ENCODE measurements around the gene PDSS1. TPM values are rescaled to one million over a fixed set of nuclear protein-coding genes. Genes with fewer than 3 reads are reported as not detected.

PDSS1 gene
- total and polyA plus RNA-seq, 9 of the 15 experiments (the other 6 are each of a cell fraction or from before 2014, with no cell fraction given), result 11.0 to 59.5 (median 45.3) TPM

GRCh38 chr10:26675873-26676257 lies 21.6 kb upstream of the PDSS1 start:
- Histone ChIP-seq H3K9ac (ENCODE audit: insufficient read depth in 1 of 2, low read depth in 2 of 2, low read length in 2 of 2) (peak overlapping the region in 1 of 2 experiments; percentile 27; a peak in 1 of 4 replicates), H3K4me3 (peak overlapping the region; percentile 58; the same call in 1 of the 2 replicates), H2AFZ (ENCODE audit: low read depth, low read length) (peak overlapping the region; percentile 98), H3K36me3 (ENCODE audit: control insufficient read depth, insufficient read depth, low read length) (peaks cover 3% of the 10 kb centered on the region; the same call in 1 of the 3 replicates), H3K79me2 (ENCODE audit: control insufficient read depth, insufficient read depth, low read length) (peaks cover 45% of the 10 kb centered on the region), H3K27ac (ENCODE audit: extremely low read depth, low read depth, low read length) (no peak overlapping the region; the same call in 2 of the 3 replicates), H3K27me3 (ENCODE audit: control insufficient read depth in 2 of 2, insufficient read depth in 2 of 2, low read length in 2 of 2) (no peaks in the 10 kb centered on the region), H3K4me2 (ENCODE audit: insufficient read depth, low read length) (peak overlapping the region; percentile 78; the same call in 1 of the 2 replicates), H3K4me1 (replicated peaks in 1 of 2; ENCODE audit: control insufficient read depth in 2 of 2, insufficient read depth in 2 of 2, low read length in 2 of 2) (no peaks in the 10 kb centered on the region; a peak in 2 of 5 replicates), H4K20me1 (replicated peaks; ENCODE audit: control insufficient read depth, insufficient read depth, low read length) (no peaks in the 10 kb centered on the region), H3K9me3 (replicated peaks; ENCODE audit: control insufficient read depth, insufficient read depth, low read depth, low read length) (no peaks in the 10 kb centered on the region), H3K9me1 (ENCODE audit: control insufficient read depth, insufficient read depth, low read length) (no peaks in the 10 kb centered on the region)
- FAIRE-seq (no peak), ATAC-seq (no peak), DNase-seq (ENCODE audit: extremely low read depth in 1 of 4, low spot score in 3 of 4) (no peak)
- intact Hi-C loops (cut with micrococcal nuclease), result no loop called here
- ChIA-PET POLR2A (interaction anchor here (1.0 to 1.5 kb wide), 4 partner anchors 9 to 185 kb away, joined by 3 to 4 read pairs (median 4); partner anchors contain the start of genes ABI1 and PDSS1), CTCF (ENCODE audit: low intra/inter-chr PET ratio) (no interaction called here)
- in situ Hi-C loops (cut with MboI), result no loop called here
- WGBS (ENCODE audit: insufficient coverage, low coverage, missing lambda C conversion rate), result 57% methylated on average over 1 of the region's 1 CpG
- TF ChIP-seq ETV1 (tag; conservative IDR thresholded peaks at IDR 0.05; ENCODE audit: low read depth) (no peak), ZNF512 (tag; IDR thresholded peaks at IDR 0.05) (peak; percentile 96), TAF9B (IDR thresholded peaks at IDR 0.05; ENCODE audit: partially characterized antibody) (peak; percentile 11)
- BruUV-seq (replicated peaks), result no TSS peak

GRCh38 chr10:26679588-26679987 lies 17.9 kb upstream of the PDSS1 start:
- in situ Hi-C loops (cut with MboI) (no loop called here), intact Hi-C loops (cut with micrococcal nuclease) (no loop called here)
- BruUV-seq (replicated peaks), result no TSS peak
- ATAC-seq (no peak), DNase-seq (ENCODE audit: extremely low read depth in 1 of 4, low spot score in 3 of 4) (no peak), FAIRE-seq (no peak)
- Histone ChIP-seq H3K4me2 (ENCODE audit: insufficient read depth, low read length) (no peak overlapping the region), H3K4me1 (replicated peaks in 1 of 2; ENCODE audit: control insufficient read depth in 2 of 2, insufficient read depth in 2 of 2, low read length in 2 of 2) (no peaks in the 10 kb centered on the region), H3K9me3 (replicated peaks; ENCODE audit: control insufficient read depth, insufficient read depth, low read depth, low read length) (no peaks in the 10 kb centered on the region), H3K27ac (ENCODE audit: extremely low read depth, low read depth, low read length) (no peak overlapping the region), H3K36me3 (ENCODE audit: control insufficient read depth, insufficient read depth, low read length) (no peaks in the 10 kb centered on the region), H4K20me1 (replicated peaks; ENCODE audit: control insufficient read depth, insufficient read depth, low read length) (no peaks in the 10 kb centered on the region), H3K4me3 (no peak overlapping the region), H2AFZ (ENCODE audit: low read depth, low read length) (no peak overlapping the region), H3K9me1 (ENCODE audit: control insufficient read depth, insufficient read depth, low read length) (no peaks in the 10 kb centered on the region), H3K27me3 (ENCODE audit: control insufficient read depth in 2 of 2, insufficient read depth in 2 of 2, low read length in 2 of 2) (no peaks in the 10 kb centered on the region), H3K79me2 (ENCODE audit: control insufficient read depth, insufficient read depth, low read length) (peaks cover 10% of the 10 kb centered on the region; the same call in 2 of the 3 replicates), H3K9ac (ENCODE audit: insufficient read depth in 1 of 2, low read depth in 2 of 2, low read length in 2 of 2) (no peak overlapping the region)
- ChIA-PET POLR2A (no interaction called here), CTCF (ENCODE audit: low intra/inter-chr PET ratio) (no interaction called here)
- TF ChIP-seq MLX (CRISPR knock-in tag; conservative IDR thresholded peaks at IDR 0.05) (no peak), CREB5 (CRISPR knock-in tag; IDR thresholded peaks at IDR 0.05) (no peak), SMAD2 (IDR thresholded peaks at IDR 0.05; ENCODE audit: low read depth, low read length) (no peak), ILF3 (IDR thresholded peaks at IDR 0.05; ENCODE audit: borderline replicate concordance) (no peak), TRIM25 (IDR thresholded peaks at IDR 0.05; ENCODE audit: borderline replicate concordance) (no peak)

Data from K562 (cell line).